Stimulated activated CD8-positive, alpha-beta memory T cell treated with anti-CD3 and anti-CD28 coated beads, Interleukin-7, amount 100 ng/mL, for 4 hours (primary cell): ENCODE data around the gene ANKRD12.
"Not testable (repeated sequence)": the region's sequence is repeated elsewhere in the genome, so short reads cannot be mapped to it uniquely, and the experiment has no call there.

Source experiments
- DNase-seq, 2 donors: peaks; one replicate each; pipeline ENCODE4 v3.0.0-alpha.2; 2020; ENCODE audit warnings: low read depth in 2 of 2

ANKRD12 gene

GRCh38 chr18:9232977-9233376, 96.4 kb downstream of the ANKRD12 start:
- no peak for DNase-seq

- no peak for DNase-seq
These were observed 97.3 kb downstream of the ANKRD12 start for GRCh38 chr18:9233771-9234440.

GRCh38 chr18:9234528-9234927, 97.9 kb downstream of the ANKRD12 start:
- DNase-seq = no peak

GRCh38 chr18:9237981-9238380, 101.4 kb downstream of the ANKRD12 start:
- no peak for DNase-seq

- no peak for DNase-seq
These were observed 103.1 kb downstream of the ANKRD12 start for GRCh38 chr18:9239720-9240119.

- DNase-seq = no peak
These were observed 103.7 kb downstream of the ANKRD12 start for GRCh38 chr18:9240270-9240669.

- no peak for DNase-seq
These were observed 106.4 kb downstream of the ANKRD12 start for GRCh38 chr18:9243029-9243428.

GRCh38 chr18:9244376-9244775, 107.8 kb downstream of the ANKRD12 start:
- no peak for DNase-seq

GRCh38 chr18:9248661-9249060, 112.1 kb downstream of the ANKRD12 start:
- DNase-seq = no peak

- no peak for DNase-seq
These were observed 112.7 kb downstream of the ANKRD12 start for GRCh38 chr18:9249254-9249653.

- DNase-seq = no peak
These were observed 122.6 kb downstream of the ANKRD12 start for GRCh38 chr18:9259173-9259572.

- no peak for DNase-seq
These were observed 124.1 kb downstream of the ANKRD12 start for GRCh38 chr18:9260388-9261380.

- no peak for DNase-seq
These were observed 126.7 kb downstream of the ANKRD12 start for GRCh38 chr18:9263264-9263663.

GRCh38 chr18:9264797-9265196, 128.2 kb downstream of the ANKRD12 start:
- DNase-seq = not testable (repeated sequence)

- no peak for DNase-seq
These were observed 136.6 kb downstream of the ANKRD12 start for GRCh38 chr18:9273221-9273620.

- DNase-seq = no peak
These were observed 139.3 kb downstream of the ANKRD12 start for GRCh38 chr18:9275890-9276289.

GRCh38 chr18:9278028-9278427, 141.4 kb downstream of the ANKRD12 start:
- no peak for DNase-seq

- no peak for DNase-seq
These were observed 144.3 kb downstream of the ANKRD12 start for GRCh38 chr18:9280849-9281248.

GRCh38 chr18:9281780-9282179, 145.2 kb downstream of the ANKRD12 start:
- no peak for DNase-seq

- no peak for DNase-seq
These were observed 147.2 kb downstream of the ANKRD12 start for GRCh38 chr18:9283791-9284190.

- DNase-seq = no peak
These were observed 149.0 kb downstream of the ANKRD12 start for GRCh38 chr18:9285604-9286003.

- DNase-seq = no peak
These were observed 150.5 kb downstream of the ANKRD12 start for GRCh38 chr18:9287036-9287435.

GRCh38 chr18:9289698-9290097, 153.1 kb downstream of the ANKRD12 start:
- no peak for DNase-seq
